Mesodermal cell (in vitro differentiated cells): ENCODE measurements around the gene H2BK1.

Experiments used
- H3K27ac ChIP-seq: 2 replicates; pipeline ENCODE4 v1.7.0; 2013; ENCODE audit warnings: mild to moderate bottlenecking, low read depth, low read length, moderate library complexity; ENCODE audit not compliant: severe bottlenecking
- H3K36me3 ChIP-seq: 2 replicates; pipeline ENCODE4 v1.7.1; 2013; ENCODE audit warnings: mild to moderate bottlenecking, low read length, moderate library complexity; ENCODE audit not compliant: control insufficient read depth, insufficient read depth
- H3K4me1 ChIP-seq: one replicate; pipeline ENCODE4 v1.7.1; 2013; ENCODE audit warnings: mild to moderate bottlenecking, low read length; ENCODE audit not compliant: insufficient read depth, control insufficient read depth, poor library complexity, severe bottlenecking
- H3K4me3 ChIP-seq: 2 replicates; pipeline ENCODE4 v1.7.0; 2013; ENCODE audit warnings: low read length, control low read depth, mild to moderate bottlenecking; ENCODE audit not compliant: insufficient read depth, poor library complexity, severe bottlenecking; ENCODE audit errors: extremely low read depth
- H3K9me3 ChIP-seq: 2 replicates; pipeline ENCODE4 v1.7.1; 2013; ENCODE audit warnings: mild to moderate bottlenecking, low read length, moderate library complexity; ENCODE audit not compliant: control insufficient read depth
- WGBS, 2 experiments: methylation state at CpG; one replicate each; pipeline ENCODE4 v1.1.5; 2013; ENCODE audit warnings: missing lambda C conversion rate in 2 of 2; ENCODE audit not compliant: insufficient coverage in 2 of 2; 5-methylcytosine and 5-hydroxymethylcytosine counted together

Gene H2BK1

GRCh38 chr7:151198945-151199848, 11.1 kb downstream of the H2BK1 start:
- H3K27ac ChIP-seq, result no peak overlapping the region
- 76 to 91% methylated on average over 19 to 26 of the region's 30 CpGs for WGBS, 2 experiments
- peaks cover 4% of the 10 kb centered on the region for H3K4me1 ChIP-seq
- H3K9me3 ChIP-seq, result no peaks in the 10 kb centered on the region
- no peaks in the 10 kb centered on the region for H3K36me3 ChIP-seq
- H3K4me3 ChIP-seq, result no peak overlapping the region

- H3K27ac ChIP-seq, result no peak overlapping the region
- H3K36me3 ChIP-seq, result no peaks in the 10 kb centered on the region
- no peaks in the 10 kb centered on the region for H3K9me3 ChIP-seq
- H3K4me1 ChIP-seq, result peaks cover 4% of the 10 kb centered on the region
- no peak overlapping the region for H3K4me3 ChIP-seq
Measured at GRCh38 chr7:151197932-151198331, 12.4 kb downstream of the H2BK1 start.

GRCh38 chr7:151195616-151196450, 14.5 kb downstream of the H2BK1 start:
- 59 to 64% methylated on average over 9 to 10 of the region's 19 CpGs for WGBS, 2 experiments
- H3K9me3 ChIP-seq, result no peaks in the 10 kb centered on the region
- H3K36me3 ChIP-seq, result no peaks in the 10 kb centered on the region
- H3K4me3 ChIP-seq, result no peak overlapping the region
- H3K27ac ChIP-seq, result no peak overlapping the region
- H3K4me1 ChIP-seq, result peaks cover 4% of the 10 kb centered on the region

GRCh38 chr7:151194188-151194587, 16.1 kb downstream of the H2BK1 start:
- Histone ChIP-seq H3K4me1 (no peaks in the 10 kb centered on the region), H3K36me3 (no peaks in the 10 kb centered on the region), H3K9me3 (no peaks in the 10 kb centered on the region), H3K4me3 (no peak overlapping the region), H3K27ac (no peak overlapping the region)
- 90 to 92% methylated on average over 3 to 5 of the region's 7 CpGs for WGBS, 2 experiments

- Histone ChIP-seq H3K36me3 (no peaks in the 10 kb centered on the region), H3K9me3 (no peaks in the 10 kb centered on the region), H3K27ac (no peak overlapping the region), H3K4me1 (no peaks in the 10 kb centered on the region), H3K4me3 (no peak overlapping the region)
- WGBS, 2 experiments, result 90 to 97% methylated on average over 9 to 10 of the region's 14 CpGs
Measured at GRCh38 chr7:151193203-151193978, 16.9 kb downstream of the H2BK1 start.

GRCh38 chr7:151192002-151192539, 18.2 kb downstream of the H2BK1 start:
- no peaks in the 10 kb centered on the region for H3K4me1 ChIP-seq
- H3K9me3 ChIP-seq, result no peaks in the 10 kb centered on the region
- H3K4me3 ChIP-seq, result no peak overlapping the region
- H3K27ac ChIP-seq, result no peak overlapping the region
- H3K36me3 ChIP-seq, result no peaks in the 10 kb centered on the region
- 95 to 98% methylated on average over 21 of the region's 23 CpGs for WGBS, 2 experiments

GRCh38 chr7:151191544-151191943, 18.7 kb downstream of the H2BK1 start:
- H3K9me3 ChIP-seq, result no peaks in the 10 kb centered on the region
- no peaks in the 10 kb centered on the region for H3K36me3 ChIP-seq
- H3K4me3 ChIP-seq, result no peak overlapping the region
- WGBS, 2 experiments, result 82 to 89% methylated on average over 11 to 12 of the region's 12 CpGs
- no peak overlapping the region for H3K27ac ChIP-seq
- H3K4me1 ChIP-seq, result no peaks in the 10 kb centered on the region

- Histone ChIP-seq H3K27ac (no peak overlapping the region), H3K4me3 (no peak overlapping the region), H3K4me1 (no peaks in the 10 kb centered on the region), H3K9me3 (no peaks in the 10 kb centered on the region), H3K36me3 (no peaks in the 10 kb centered on the region)
- 77 to 93% methylated on average over 1 to 2 of the region's 4 CpGs for WGBS, 2 experiments
Measured at GRCh38 chr7:151189038-151189437, 21.2 kb downstream of the H2BK1 start.

GRCh38 chr7:151188252-151188542, 22.1 kb downstream of the H2BK1 start:
- Histone ChIP-seq H3K36me3 (no peaks in the 10 kb centered on the region), H3K27ac (no peak overlapping the region), H3K9me3 (no peaks in the 10 kb centered on the region), H3K4me1 (no peaks in the 10 kb centered on the region), H3K4me3 (no peak overlapping the region)
- 44 to 63% methylated on average over 3 to 5 of the region's 5 CpGs for WGBS, 2 experiments

GRCh38 chr7:151187409-151188251, 22.7 kb downstream of the H2BK1 start:
- Histone ChIP-seq H3K27ac (no peak overlapping the region), H3K4me1 (no peaks in the 10 kb centered on the region), H3K9me3 (no peaks in the 10 kb centered on the region), H3K36me3 (no peaks in the 10 kb centered on the region), H3K4me3 (no peak overlapping the region)
- 89 to 94% methylated on average over 17 to 22 of the region's 22 CpGs for WGBS, 2 experiments
